Memory B cell (primary cell): ENCODE data around the gene BEGAIN.

Experiments
- ATAC-seq: fragments of 150-1000 bp; cut with Tn5 transposase; 2 replicates; pipeline ENCODE4 v1.10.0; 2021; ENCODE audit warnings: low read depth, mild to moderate bottlenecking, moderate library complexity
- DNase-seq, 2 donors: peaks; one replicate each; pipeline ENCODE4 v3.0.0; 2022; ENCODE audit warnings: low spot score in 2 of 2
- H3K27ac Mint-ChIP-seq: one replicate; pipeline ENCODE4 v1.8.0; 2022; ENCODE audit warnings: mild to moderate bottlenecking, moderate library complexity, mixed read lengths
- H3K27me3 Mint-ChIP-seq: one replicate; pipeline ENCODE4 v1.8.0; 2022; ENCODE audit warnings: mixed read lengths
- H3K36me3 Mint-ChIP-seq: one replicate; pipeline ENCODE4 v1.8.0; 2022; ENCODE audit warnings: mild to moderate bottlenecking, mixed read lengths
- H3K4me1 Mint-ChIP-seq: one replicate; pipeline ENCODE4 v1.8.0; 2022; ENCODE audit warnings: mixed read lengths
- H3K4me3 Mint-ChIP-seq: one replicate; pipeline ENCODE4 v1.8.0; 2022; ENCODE audit warnings: mild to moderate bottlenecking, moderate library complexity, mixed read lengths
- H3K9me3 Mint-ChIP-seq: one replicate; pipeline ENCODE4 v1.8.0; 2022; ENCODE audit warnings: mixed read lengths

The BEGAIN gene

GRCh38 chr14:100574642-100575031, 12.6 kb downstream of the BEGAIN start:
- DNase-seq: no peak
- ATAC-seq: no peak
- Mint-ChIP-seq H3K4me1 (peaks cover 7% of the 10 kb centered on the region), H3K36me3 (no peaks in the 10 kb centered on the region), H3K9me3 (no peaks in the 10 kb centered on the region), H3K27ac (no peak overlapping the region), H3K4me3 (no peak overlapping the region), H3K27me3 (peaks cover 17% of the 10 kb centered on the region)

- Mint-ChIP-seq H3K36me3 (no peaks in the 10 kb centered on the region), H3K9me3 (no peaks in the 10 kb centered on the region), H3K27ac (no peak overlapping the region), H3K27me3 (peaks cover 19% of the 10 kb centered on the region), H3K4me3 (no peak overlapping the region), H3K4me1 (peaks cover 9% of the 10 kb centered on the region)
- no peak for DNase-seq
- ATAC-seq: no peak
Measured at GRCh38 chr14:100573757-100574641, 13.2 kb downstream of the BEGAIN start.

- DNase-seq: no peak
- Mint-ChIP-seq H3K27me3 (peaks cover 19% of the 10 kb centered on the region), H3K9me3 (no peaks in the 10 kb centered on the region), H3K27ac (no peak overlapping the region), H3K4me1 (peaks cover 9% of the 10 kb centered on the region), H3K4me3 (peak overlapping the region; percentile 57), H3K36me3 (no peaks in the 10 kb centered on the region)
- ATAC-seq: peak; percentile 22
Measured at GRCh38 chr14:100573002-100573756, 14.0 kb downstream of the BEGAIN start.

GRCh38 chr14:100572543-100572942, 14.7 kb downstream of the BEGAIN start:
- no peak for DNase-seq
- peaks cover 19% of the 10 kb centered on the region for H3K27me3 Mint-ChIP-seq
- no peaks in the 10 kb centered on the region for H3K36me3 Mint-ChIP-seq
- H3K27ac Mint-ChIP-seq: no peak overlapping the region
- ATAC-seq: no peak
- no peaks in the 10 kb centered on the region for H3K9me3 Mint-ChIP-seq
- peak overlapping the region; percentile 57 for H3K4me3 Mint-ChIP-seq
- peaks cover 9% of the 10 kb centered on the region for H3K4me1 Mint-ChIP-seq

DNA sequence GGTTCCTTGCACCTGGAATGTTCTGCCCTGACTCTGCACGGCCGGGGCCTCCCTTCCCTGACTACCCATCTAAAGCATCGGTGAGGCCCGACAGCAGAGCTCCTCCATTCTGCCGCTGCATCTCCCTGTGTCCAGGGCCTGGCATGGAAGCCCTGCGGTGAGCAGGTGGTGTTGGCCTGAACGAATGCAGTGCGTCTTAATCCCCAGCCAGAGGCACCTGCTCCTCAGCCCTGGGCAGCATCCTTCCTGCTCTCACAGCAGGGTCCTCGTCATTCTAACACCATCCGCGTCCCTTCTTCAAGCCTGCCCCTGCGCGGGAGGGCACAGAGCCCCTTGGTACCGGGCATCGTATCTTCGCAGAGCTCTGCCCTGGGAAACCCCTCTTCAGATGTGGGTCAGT, 15.4 kb downstream of the BEGAIN start:
- H3K9me3 Mint-ChIP-seq: no peaks in the 10 kb centered on the region
- H3K27ac Mint-ChIP-seq: no peak overlapping the region
- no peak overlapping the region for H3K4me3 Mint-ChIP-seq
- DNase-seq (no peak), ATAC-seq (no peak)
- no peaks in the 10 kb centered on the region for H3K36me3 Mint-ChIP-seq
- peaks cover 11% of the 10 kb centered on the region for H3K4me1 Mint-ChIP-seq
- H3K27me3 Mint-ChIP-seq: peaks cover 19% of the 10 kb centered on the region

- DNase-seq (no peak), ATAC-seq (no peak)
- Mint-ChIP-seq H3K9me3 (no peaks in the 10 kb centered on the region), H3K4me3 (no peak overlapping the region), H3K4me1 (peaks cover 12% of the 10 kb centered on the region), H3K36me3 (no peaks in the 10 kb centered on the region), H3K27me3 (peaks cover 21% of the 10 kb centered on the region), H3K27ac (no peak overlapping the region)
Measured at GRCh38 chr14:100570726-100571454, 16.3 kb downstream of the BEGAIN start.

DNA sequence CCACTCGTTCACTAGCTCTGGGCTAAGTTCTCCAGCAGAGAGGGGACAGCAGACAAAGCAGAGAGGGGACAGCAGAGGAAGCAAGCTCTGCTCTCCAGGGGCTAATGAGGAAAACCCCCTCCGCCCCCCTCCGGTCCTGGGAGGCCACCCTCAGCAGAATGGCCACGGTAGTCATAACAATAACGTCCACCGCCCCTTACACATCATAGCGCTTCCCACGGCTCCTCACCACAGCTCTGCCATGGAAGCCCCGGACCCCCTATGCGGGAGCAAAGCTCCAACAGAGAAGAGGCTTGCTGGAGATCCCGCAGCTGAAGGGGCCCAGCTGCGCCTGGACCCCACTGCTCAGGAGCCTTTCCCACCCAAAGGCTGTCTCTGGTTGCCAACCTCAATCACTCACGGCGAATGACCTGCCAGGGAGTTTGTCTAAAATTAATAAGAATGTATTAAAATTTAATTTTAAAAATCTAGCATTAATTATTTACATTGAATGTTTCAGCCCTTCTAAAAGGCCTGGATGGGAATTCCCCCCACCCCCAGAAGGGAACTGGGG, 17.4 kb downstream of the BEGAIN start:
- Mint-ChIP-seq H3K36me3 (no peaks in the 10 kb centered on the region), H3K4me3 (peak overlapping the region; percentile 73), H3K4me1 (peaks cover 12% of the 10 kb centered on the region), H3K27ac (no peak overlapping the region), H3K27me3 (peaks cover 26% of the 10 kb centered on the region), H3K9me3 (no peaks in the 10 kb centered on the region)
- DNase-seq (no peak), ATAC-seq (no peak)

DNA sequence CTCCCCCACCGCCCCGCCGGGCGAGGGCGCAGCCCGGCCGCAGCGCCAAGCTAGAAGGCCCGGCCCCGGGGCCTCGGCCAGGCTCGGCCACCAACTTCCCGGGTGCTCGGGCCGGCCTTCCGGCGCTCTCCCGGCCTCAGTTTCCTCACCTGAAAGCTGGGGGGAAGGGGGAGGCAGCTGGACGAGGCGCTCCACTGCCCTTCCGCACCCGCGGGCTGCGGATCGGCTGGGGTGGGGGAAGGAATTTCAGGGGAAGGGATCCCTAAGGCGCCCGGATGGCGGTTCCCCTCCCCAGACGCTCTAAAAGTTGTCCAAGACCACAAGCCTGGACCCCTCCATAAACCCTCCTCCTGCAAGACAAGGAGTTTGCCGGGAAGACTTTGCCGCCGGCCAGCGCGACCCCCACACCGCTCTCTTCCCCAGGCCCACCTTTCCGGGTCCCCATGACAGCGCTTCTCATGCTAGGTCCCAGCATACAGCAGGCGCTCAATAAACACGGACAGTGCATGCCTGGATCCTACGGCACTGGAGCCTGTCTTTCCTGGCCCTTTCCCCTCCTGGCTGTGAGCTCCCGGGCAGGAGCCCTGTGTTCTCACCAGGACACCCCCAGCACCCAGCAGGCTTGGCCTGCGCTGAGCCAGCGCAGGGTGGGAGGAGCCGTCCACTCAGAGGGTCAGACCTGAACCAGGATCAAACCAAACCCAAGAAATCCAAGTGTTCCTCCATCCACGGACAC, 18.1 kb downstream of the BEGAIN start:
- ATAC-seq (no peak), DNase-seq (no peak)
- Mint-ChIP-seq H3K27ac (no peak overlapping the region), H3K9me3 (no peaks in the 10 kb centered on the region), H3K4me1 (peaks cover 12% of the 10 kb centered on the region), H3K4me3 (peak overlapping the region; percentile 73), H3K36me3 (no peaks in the 10 kb centered on the region), H3K27me3 (peaks cover 27% of the 10 kb centered on the region)

- Mint-ChIP-seq H3K9me3 (no peaks in the 10 kb centered on the region), H3K4me1 (peaks cover 12% of the 10 kb centered on the region), H3K27me3 (peaks cover 32% of the 10 kb centered on the region), H3K27ac (no peak overlapping the region), H3K4me3 (peak overlapping the region; percentile 59), H3K36me3 (no peaks in the 10 kb centered on the region)
- DNase-seq (no peak), ATAC-seq (peak; percentile 6)
Measured at GRCh38 chr14:100568164-100568997, 18.8 kb downstream of the BEGAIN start.

- DNase-seq (no peak), ATAC-seq (peak; percentile 16)
- Mint-ChIP-seq H3K4me3 (no peak overlapping the region), H3K27ac (no peak overlapping the region), H3K36me3 (no peaks in the 10 kb centered on the region), H3K4me1 (peaks cover 15% of the 10 kb centered on the region), H3K9me3 (no peaks in the 10 kb centered on the region), H3K27me3 (peaks cover 32% of the 10 kb centered on the region)
Measured at GRCh38 chr14:100567877-100568163, 19.4 kb downstream of the BEGAIN start.

GRCh38 chr14:100567009-100567876, 20.0 kb downstream of the BEGAIN start:
- peaks cover 31% of the 10 kb centered on the region for H3K27me3 Mint-ChIP-seq
- H3K4me3 Mint-ChIP-seq: peak overlapping the region; percentile 75
- H3K9me3 Mint-ChIP-seq: no peaks in the 10 kb centered on the region
- ATAC-seq (peak; percentile 45), DNase-seq (no peak)
- peaks cover 12% of the 10 kb centered on the region for H3K4me1 Mint-ChIP-seq
- no peaks in the 10 kb centered on the region for H3K36me3 Mint-ChIP-seq
- no peak overlapping the region for H3K27ac Mint-ChIP-seq

DNA sequence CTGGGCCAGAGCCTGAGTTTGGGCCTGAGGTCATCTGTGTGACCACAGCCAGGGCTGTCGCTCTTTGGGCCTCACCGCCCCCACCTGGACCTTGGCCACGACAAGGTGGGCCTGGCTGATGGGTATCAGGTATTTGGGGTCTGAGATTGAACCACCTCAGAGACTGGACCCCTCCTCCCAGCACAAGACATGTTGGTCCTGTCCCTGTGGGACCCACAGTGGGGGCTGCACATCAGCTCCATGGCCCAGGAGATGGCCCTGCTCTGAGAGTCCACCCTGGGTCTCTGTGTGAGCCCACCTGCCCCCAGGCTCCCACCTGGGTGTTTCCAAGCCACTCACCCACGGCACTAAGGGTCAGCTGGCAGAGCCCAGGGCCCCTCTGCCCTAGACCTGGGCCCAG, 20.6 kb downstream of the BEGAIN start:
- no peak for DNase-seq
- no peak for ATAC-seq
- Mint-ChIP-seq H3K27ac (no peak overlapping the region), H3K4me3 (peak overlapping the region; percentile 75), H3K4me1 (peaks cover 12% of the 10 kb centered on the region), H3K36me3 (no peaks in the 10 kb centered on the region), H3K9me3 (no peaks in the 10 kb centered on the region), H3K27me3 (peaks cover 25% of the 10 kb centered on the region)
